GM18517 (cell line): ENCODE results near the gene EHBP1L1.

ENCODE experiments used
- ATAC-seq: cut with Tn5 transposase; IDR thresholded peaks from one replicate; pipeline ENCODE4 v1.9.1; 2021; ENCODE audit warnings: mild to moderate bottlenecking, moderate library complexity; ENCODE audit not compliant: unreplicated experiment

EHBP1L1 gene

GRCh38 chr11:65592858-65593517, 17.1 kb downstream of the EHBP1L1 start:
- ATAC-seq = no peak

GRCh38 chr11:65593518-65594414, 17.9 kb downstream of the EHBP1L1 start:
- ATAC-seq = no peak

DNA sequence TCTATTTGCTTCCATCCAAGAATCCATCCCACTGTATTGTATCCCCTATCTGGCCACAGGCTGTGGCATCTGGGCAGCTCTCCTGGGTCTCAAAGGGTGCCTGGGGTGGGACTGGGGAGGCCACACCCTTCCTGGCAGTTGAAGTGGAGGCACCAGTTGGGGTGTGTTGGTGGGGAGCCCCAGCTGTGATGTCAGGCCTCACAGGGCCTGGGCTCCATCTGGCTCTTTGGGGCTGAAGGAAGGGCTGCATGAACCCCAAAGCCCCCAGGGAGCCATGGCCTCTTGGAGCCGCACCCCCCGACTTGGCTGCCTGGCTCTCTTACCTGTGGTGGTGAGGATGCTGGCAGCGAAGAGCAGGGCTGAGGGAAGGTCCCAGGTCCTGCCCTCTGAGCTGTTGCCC, 19.3 kb downstream of the EHBP1L1 start:
- ATAC-seq = no peak

DNA sequence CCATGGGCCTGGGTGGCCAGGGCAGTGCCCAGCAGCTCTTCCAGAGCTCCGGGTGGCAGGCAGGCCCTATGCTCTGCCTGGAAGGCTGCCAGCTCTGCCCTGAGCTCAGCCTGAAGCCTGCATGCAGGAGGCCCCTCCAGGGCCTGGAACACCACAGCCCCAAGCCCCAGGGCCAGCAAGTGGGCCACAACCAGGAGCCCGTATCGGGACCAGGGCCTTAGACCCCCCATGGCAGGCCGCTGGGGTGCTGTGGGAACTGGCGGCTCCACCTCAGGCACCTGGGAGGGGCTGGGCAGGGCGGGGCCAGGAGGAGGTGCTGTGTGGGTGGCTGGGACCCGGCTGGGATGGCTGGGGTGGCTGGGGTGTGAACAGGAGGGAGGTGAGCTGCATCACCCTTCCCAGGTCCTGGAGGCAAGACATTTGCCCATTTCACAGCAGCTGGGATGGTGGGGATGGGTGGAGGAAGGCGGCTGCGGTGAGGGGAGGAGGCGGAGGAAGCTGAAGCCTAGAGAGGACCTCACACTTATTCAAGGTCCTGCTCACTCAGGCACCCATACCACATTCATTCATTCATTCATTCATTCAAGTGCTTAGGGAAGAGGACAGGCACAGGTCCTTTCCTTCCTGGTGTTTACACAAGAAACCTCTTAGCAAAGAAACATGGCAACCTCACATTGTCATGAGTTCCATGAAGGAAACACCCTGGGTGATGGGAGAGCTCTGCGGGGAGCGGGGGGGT, 19.9 kb downstream of the EHBP1L1 start, which contains the start of gene KCNK7:
Gene KCNK7 (minus strand): TSS at position 258 of the 739 bp plus-strand sequence. CDS start 28 bp downstream, at position 230.
- ATAC-seq = no peak

DNA sequence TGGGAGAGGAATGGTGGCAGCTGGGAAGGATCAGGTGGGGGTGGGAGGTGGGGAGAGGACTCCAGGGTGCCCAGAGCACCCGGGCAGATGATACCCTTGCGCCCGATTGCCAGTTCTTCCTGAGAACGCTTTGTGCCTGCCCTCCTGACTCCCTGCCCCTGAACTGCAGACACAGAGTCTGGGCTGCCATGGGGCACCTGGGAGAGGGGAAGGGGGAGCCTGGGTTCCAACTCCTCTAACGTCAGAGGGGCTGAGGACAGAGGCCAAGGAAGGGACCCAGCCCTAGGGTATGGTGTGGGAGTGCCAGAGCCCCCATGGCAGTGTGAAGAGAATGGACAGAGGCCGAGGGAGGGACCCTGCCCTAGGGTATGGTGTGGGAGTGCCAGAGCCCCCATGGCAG, 20.7 kb downstream of the EHBP1L1 start:
- no peak for ATAC-seq

- ATAC-seq = no peak
These were observed 22.4 kb downstream of the EHBP1L1 start for GRCh38 chr11:65598258-65598699.

DNA sequence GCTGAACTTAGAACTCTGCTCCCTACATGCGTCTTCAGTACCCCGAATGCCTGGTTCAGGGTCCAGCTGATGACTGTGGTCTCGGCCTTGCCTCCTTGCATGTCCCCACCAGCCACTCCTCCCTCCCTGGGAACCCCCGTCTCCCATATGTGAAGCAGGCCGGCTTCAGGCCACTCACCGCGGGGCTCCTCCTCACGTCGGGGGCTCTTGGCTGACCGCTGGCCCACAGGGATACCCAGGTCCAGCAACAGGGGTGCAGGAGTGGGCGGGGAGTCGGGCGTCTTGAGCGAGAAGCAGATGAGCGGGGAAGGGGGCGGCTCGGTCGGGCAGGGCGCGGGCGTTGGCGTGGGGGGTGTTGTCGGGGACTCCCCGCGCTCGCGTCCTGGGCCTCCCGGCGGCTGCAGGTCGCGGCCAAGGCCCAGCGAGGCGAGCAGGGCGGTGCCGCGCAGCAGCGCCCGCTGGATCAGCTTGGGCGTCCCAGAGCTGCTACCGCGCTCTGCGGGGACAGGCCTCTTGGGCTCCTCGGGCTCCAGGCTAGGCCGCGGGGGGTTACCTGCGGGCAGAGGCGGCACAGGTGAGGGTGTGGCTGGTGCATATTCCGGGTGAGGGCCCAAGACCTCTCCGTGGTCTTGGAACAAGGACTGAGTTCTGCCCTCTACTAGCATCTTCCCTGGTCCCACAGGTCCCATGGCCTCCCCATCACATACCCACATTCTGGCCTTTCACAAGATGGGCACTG, 23.5 kb downstream of the EHBP1L1 start:
- ATAC-seq = no peak

GRCh38 chr11:65599955-65600246, 24.0 kb downstream of the EHBP1L1 start:
- no peak for ATAC-seq

GRCh38 chr11:65604258-65604657, 28.4 kb downstream of the EHBP1L1 start:
- ATAC-seq = no peak

DNA sequence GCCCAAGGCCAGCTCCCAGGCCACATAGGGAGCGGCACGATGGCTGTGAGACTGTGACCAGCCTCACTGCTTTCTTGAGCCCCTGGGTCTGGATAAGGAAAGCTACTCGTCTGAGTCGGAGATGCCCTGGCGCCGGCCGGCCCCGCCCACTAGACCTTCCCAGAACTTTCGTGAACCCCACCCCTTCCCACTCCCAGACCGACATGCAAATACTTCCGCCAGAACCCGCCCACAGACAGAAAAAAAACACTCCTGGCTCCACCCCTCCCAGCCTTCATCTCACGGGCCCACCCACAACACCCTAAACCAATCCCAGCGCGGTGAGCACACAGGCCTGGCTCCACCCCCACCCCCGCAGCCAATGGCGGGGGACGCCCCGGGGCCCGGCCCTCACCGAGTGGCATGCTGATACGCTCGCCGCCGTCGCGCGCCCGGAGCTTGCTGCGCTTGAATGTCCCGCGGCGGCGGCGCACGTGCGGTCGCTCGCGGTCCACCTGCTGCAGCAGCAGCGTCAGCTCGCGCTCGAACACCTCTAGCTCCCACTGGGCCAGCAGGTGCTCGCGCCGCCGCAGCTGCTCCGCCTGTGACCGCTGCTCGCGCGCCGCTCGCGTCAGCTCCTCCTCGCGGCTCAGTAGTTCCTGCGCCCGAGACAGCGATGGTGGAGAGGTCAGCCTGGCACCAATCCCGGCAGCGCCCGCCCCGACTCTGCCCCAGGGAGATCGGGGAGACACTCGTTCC, 31.2 kb downstream of the EHBP1L1 start:
- ATAC-seq = no peak

GRCh38 chr11:65607614-65608426, 32.0 kb downstream of the EHBP1L1 start:
- no peak for ATAC-seq

DNA sequence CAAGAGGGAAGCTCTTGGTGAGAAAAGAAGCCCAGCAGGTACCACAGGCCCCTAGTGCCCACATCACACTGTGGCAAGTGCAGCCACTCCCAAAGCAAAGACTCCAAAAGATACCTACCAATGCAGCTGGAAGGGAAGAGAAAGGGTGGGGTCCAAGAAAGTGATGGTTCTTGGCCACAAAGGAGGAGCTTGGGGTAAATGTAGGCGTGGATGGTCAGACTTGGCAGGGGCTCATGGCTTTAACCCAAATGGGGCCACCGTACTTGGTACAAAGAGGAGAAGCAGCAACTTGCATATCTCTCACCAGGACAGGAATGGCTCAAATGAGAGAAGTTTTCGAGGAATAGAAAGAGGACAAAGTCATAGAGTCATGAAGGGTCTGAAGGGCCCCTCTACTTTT, 33.4 kb downstream of the EHBP1L1 start:
- ATAC-seq = no peak

DNA sequence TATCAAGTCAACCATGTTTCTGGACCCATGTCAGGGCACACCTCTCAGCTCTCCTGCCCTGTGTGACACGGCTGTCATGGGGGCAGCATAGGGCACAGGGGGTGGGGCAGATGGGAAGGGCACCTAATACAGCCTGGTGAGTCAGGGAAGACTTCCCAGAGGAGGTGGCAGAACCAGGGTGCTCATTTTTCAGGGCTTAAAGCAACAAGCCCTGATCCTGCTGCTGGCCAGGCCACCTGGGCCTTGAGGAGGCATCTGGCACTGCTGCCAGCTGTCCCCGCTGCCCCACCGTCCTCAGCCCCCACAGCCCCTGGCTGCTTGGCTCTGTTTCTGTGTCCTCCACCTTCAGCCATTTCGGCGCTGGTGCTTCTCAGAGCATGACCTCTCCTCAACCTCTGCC, 33.8 kb downstream of the EHBP1L1 start:
- no peak for ATAC-seq

DNA sequence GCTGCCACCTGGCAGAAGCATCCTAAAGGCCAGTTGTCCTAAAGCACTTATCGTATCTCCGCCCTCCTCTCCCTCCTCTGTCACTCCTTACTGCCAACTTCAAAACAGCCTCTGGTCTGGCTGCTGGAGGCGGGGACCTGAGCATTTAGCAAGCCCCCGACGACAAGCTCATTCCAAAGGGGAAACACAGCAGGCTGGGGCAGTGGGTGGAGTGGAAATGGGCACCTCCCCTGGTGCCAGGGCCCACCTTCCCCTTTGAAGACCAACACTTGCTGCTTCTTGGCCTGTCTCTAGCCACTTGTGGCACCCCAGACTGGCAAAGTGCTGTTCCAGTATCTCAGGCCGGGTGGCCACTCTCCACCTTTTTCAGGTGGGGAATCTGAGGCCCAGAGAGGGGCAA, 34.6 kb downstream of the EHBP1L1 start:
- ATAC-seq = no peak

DNA sequence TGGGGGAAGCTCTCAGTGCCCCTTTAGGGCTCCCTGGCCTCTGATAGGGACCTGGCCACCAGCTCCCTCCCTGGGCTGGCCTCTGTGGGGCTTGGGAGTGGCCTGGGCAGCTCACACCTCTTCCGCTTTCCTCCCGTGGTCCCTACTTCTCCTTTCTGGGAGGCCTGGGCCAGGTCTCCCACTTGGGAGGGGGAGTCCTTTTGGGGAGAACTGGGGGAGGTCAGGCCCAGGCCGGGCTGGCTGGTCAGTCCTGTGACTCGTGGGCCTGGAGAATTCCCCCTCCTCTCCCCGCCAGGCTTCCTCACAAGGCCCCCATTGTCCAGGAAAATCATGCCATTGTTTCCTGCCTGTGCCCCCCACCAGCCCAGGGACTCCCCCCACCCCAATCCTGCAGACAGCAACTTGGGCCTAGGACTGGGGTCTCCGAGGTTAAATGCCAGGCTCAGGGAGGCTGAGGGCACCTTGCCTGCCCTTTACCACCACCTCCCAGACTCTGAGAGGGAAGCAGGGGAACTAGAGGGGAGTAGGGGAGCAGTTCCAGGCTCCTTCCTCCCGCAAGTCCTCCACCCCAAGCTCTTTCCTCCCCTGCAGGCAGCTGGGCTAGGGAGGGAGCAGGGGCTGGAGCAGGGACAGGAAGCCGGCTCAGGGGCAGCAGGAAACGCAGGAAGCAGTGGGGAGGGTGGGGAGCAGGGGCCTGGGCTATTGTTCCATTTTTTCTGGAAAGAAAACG, 35.3 kb downstream of the EHBP1L1 start:
- ATAC-seq = no peak

DNA sequence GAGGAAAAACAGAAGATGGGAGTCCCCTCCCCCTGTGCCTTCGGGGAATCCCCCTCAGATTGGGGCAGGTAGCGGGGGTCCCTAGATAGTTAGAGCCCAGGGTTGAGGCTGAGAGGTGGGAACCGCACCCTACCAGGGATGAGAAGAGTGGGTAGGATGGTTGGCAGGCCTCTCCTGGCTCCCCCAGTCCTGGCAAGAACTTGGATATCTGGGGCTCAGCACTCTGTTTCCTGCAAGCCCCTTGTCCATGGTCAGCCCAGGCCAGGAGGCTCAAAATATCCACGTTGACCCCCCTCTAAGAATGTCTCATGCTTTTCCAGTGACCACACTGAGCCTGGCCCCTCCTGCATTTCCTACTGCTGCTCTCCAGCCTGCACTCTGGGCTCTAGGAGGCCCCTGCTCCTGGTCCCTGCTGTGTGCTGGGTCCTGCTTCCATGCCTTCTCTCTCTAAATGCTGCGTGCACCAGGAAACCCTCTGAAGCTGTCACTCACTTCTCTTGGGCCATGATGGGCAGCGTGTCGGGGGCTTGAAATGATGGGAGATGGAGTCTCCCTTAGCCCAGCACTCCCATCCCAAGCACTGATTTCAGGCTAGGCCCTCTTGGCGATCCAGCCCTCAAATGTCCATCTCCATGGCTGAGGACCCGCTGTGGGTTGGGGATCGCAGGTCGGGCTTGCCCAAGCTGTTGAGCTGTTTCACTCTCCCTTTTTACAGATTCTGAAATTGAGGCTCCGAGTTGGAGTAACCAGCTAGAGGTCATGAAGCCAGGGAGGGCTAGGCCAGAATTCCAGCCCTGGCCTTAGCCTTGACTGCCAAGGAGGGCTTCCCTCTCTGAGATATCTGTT, 36.1 kb downstream of the EHBP1L1 start:
- ATAC-seq = no peak

DNA sequence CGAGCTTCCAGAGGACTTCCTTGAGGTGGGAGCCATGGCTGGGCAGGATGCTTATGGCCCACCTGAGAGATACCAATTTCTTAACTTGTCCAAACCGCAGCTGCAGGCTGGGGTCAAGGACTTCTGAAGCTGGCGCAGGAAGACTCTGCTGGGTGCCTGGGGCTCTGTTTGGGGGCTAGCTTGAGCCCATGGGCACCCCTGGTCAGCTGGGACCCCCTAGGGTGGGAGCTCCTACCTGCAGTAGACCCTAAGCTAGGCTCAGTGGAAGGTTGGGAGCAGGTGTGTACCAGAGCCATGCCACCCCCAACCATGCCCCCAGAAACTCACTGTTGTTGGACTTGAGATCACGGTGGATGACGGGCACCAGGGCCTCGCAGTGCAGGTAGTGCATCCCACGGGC, 36.8 kb downstream of the EHBP1L1 start:
- ATAC-seq = no peak
